Kidney capillary endothelial cell (primary cell): ENCODE data around the gene PTCD1.
"Not testable (repeated sequence)": the region's sequence is repeated elsewhere in the genome, so short reads cannot be mapped to it uniquely, and the experiment has no call there.

Source experiments
- DNase-seq: peaks from one replicate; pipeline ENCODE4 v3.0.0-alpha.2; 2018; ENCODE audit warnings: low spot score

The PTCD1 gene

GRCh38 chr7:99407872-99408378, 30.7 kb downstream of the PTCD1 start:
- peak; percentile 59 for DNase-seq

GRCh38 chr7:99406557-99406956, 32.0 kb downstream of the PTCD1 start:
- DNase-seq = no peak

- no peak for DNase-seq
Measured at GRCh38 chr7:99404977-99405320, 33.6 kb downstream of the PTCD1 start.

GRCh38 chr7:99404235-99404976, 34.2 kb downstream of the PTCD1 start:
- no peak for DNase-seq

- no peak for DNase-seq
Measured at GRCh38 chr7:99403764-99404163, 34.8 kb downstream of the PTCD1 start.

- no peak for DNase-seq
Measured at GRCh38 chr7:99402854-99403253, 35.7 kb downstream of the PTCD1 start.

GRCh38 chr7:99399597-99399996, 39.0 kb downstream of the PTCD1 start:
- DNase-seq = no peak

GRCh38 chr7:99398891-99399445, 39.6 kb downstream of the PTCD1 start:
- DNase-seq = no peak

GRCh38 chr7:99397297-99397983, 41.2 kb downstream of the PTCD1 start:
- DNase-seq = no peak

- DNase-seq = no peak
Measured at GRCh38 chr7:99396418-99397296, 41.9 kb downstream of the PTCD1 start.

- no peak for DNase-seq
Measured at GRCh38 chr7:99395616-99396327, 42.8 kb downstream of the PTCD1 start.

GRCh38 chr7:99394188-99394502, 44.5 kb downstream of the PTCD1 start:
- no peak for DNase-seq

- DNase-seq = peak; percentile 32
Measured at GRCh38 chr7:99393355-99394187, 45.0 kb downstream of the PTCD1 start.

- DNase-seq = no peak
Measured at GRCh38 chr7:99392659-99393354, 45.8 kb downstream of the PTCD1 start.

- DNase-seq = no peak
Measured at GRCh38 chr7:99392046-99392445, 46.6 kb downstream of the PTCD1 start.

GRCh38 chr7:99390941-99391602, 47.5 kb downstream of the PTCD1 start:
- no peak for DNase-seq

GRCh38 chr7:99389772-99390171, 48.8 kb downstream of the PTCD1 start:
- no peak for DNase-seq

GRCh38 chr7:99387912-99388311, 50.7 kb downstream of the PTCD1 start:
- DNase-seq = no peak

- not testable (repeated sequence) for DNase-seq
Measured at GRCh38 chr7:99387239-99387635, 51.4 kb downstream of the PTCD1 start.
